GM19193 (cell line): Measurements from ENCODE around the gene CCDC61.
A peak's percentile ranks its signal among the peaks of the same experiment; 100 is the strongest.

Source experiments
- POLR2A ChIP-seq: IDR thresholded peaks from 4 replicates; pipeline ENCODE4 v1.6.1; 2011; ENCODE audit not compliant: insufficient read depth, insufficient read length; ENCODE audit errors: extremely low read depth

The CCDC61 gene, protein sequence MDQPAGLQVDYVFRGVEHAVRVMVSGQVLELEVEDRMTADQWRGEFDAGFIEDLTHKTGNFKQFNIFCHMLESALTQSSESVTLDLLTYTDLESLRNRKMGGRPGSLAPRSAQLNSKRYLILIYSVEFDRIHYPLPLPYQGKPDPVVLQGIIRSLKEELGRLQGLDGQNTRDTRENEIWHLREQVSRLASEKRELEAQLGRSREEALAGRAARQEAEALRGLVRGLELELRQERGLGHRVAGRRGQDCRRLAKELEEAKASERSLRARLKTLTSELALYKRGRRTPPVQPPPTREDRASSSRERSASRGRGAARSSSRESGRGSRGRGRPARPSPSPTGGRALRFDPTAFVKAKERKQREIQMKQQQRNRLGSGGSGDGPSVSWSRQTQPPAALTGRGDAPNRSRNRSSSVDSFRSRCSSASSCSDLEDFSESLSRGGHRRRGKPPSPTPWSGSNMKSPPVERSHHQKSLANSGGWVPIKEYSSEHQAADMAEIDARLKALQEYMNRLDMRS

DNA sequence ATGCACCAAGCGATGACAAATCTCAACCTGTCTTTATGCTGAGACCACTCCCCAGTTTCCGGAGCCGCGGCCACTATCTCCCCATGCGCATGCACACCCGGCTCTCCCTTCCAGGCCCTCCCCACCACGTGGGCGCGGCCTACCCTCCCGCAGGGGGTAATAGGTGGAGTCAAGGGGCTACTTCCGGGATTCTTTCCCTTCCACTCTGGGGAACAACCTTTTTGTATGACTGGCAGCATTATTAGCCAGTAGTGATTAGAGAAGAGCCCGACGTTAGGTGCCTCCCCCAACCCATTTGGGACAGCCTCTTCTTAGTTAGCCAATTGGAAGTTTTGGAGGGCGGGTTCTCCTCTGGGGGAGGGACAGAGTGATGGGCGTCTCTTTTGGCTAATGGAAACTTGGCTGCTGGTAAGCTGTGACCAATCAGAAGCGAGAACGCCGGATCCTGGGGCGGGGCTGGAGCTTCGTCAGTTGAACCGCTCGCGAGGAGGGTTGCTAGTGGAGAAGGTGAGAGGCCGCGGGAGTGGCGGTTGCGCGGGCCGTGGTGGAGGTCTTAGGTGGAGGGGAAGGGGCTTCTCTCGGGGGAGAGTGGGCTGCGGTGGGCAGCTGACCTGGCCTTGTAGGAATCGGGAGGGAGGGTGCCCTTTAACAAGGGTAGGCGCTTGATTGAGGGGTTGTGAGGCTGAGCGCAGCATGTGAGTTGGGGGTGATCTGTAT lies at the start of gene CCDC61:
CCDC61 (plus strand) TSS at position 470 of the 717 bp plus-strand sequence. CDS start 7,552 bp downstream, outside the sequence.
- peak; percentile 90 for TF ChIP-seq POLR2A

DNA sequence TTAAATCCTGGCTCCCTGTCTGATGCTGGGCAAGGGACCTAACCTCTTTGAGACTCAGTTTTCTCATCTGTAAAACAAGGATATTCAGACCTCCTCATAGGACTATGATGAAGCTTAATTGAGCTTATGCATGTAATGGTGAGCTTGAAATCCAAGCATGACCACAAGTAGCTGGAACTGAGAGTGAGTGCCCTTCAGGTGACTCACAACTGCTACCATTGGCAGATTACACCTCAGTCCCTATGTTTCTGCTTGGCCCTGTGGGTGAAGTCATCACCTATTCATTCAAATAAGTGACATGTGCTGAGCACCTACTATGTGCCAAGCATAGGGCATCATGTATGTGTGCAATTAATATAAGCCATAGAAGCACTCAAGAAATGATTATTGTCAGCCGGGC lies 47.3 kb upstream of the CCDC61 start:
- no peak for TF ChIP-seq POLR2A

DNA sequence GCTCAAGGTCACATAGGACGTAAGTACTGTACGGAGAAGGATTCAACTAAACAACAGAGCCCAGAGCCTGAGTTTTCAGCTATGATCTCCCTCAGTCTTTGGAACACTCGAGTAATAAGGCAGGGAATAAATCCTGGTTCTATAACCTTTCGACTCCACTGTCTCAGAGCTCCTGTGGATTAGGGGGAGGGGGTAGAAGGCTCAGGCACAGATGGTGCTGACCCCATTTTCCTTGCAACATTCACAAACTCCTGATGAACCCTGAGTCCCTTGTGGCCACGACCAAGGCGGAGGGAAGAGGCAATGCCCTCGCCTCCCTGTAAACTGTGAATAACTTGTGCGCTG lies 43.0 kb upstream of the CCDC61 start:
- no peak for TF ChIP-seq POLR2A

DNA sequence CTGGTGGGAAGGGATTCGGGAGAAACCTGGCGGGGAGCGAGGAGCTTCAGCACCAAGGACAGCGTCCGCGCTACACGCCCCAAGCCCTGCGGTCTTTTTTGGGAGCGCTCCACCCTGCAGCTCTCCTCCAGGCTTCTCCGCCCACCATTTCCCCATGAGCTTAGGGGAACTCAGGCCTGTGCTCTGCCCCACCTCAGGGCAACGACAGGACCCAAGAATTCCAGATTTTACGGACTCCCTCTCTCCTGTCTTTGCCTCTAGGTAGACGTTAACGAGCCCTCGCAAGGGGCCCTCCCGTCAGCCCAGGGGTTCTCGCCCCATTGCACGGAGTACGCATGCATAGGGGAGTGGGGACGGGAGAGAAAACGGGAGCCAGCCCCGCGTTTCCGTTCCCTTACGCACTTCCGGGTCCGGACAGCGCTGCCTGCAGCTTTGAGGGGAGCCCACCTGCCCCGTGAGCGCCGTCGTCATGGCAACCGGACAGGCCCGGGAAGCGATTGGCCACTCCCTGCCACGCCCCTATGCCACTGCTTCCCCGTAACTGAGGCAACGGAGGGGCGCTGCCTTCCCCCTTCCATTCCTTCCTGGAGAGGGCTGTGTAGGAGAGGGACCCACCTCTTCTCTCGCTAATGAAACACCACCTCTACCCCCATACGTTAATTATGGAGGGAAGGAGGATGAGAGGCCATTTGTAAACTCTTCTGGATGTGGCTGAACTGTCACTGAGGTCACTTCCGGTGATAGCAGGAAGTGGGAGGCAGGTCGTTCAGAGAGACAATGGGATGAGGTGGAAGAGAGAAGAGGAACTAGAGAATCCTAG lies 42.4 kb upstream of the CCDC61 start:
- TF ChIP-seq POLR2A: no peak

DNA sequence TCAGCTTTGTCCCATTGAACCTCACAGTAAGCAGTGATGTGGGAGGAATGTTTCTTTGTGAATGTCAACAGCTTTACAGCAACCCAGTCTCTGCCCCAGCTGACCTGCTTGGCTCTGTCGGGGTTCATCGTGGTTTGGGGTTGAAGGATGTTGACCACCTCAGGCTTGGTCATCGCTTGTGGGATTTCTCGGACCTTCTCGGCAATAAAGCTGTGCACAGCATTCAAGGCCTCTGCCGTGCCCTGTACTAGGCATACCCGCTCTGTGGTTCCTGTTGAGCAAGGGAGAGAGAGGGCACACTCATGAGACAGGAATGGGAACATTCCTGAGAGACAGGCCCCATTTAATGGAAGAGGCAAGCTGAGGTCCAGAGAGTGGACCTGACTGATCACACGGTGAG lies 41.6 kb upstream of the CCDC61 start:
- TF ChIP-seq POLR2A: no peak

DNA sequence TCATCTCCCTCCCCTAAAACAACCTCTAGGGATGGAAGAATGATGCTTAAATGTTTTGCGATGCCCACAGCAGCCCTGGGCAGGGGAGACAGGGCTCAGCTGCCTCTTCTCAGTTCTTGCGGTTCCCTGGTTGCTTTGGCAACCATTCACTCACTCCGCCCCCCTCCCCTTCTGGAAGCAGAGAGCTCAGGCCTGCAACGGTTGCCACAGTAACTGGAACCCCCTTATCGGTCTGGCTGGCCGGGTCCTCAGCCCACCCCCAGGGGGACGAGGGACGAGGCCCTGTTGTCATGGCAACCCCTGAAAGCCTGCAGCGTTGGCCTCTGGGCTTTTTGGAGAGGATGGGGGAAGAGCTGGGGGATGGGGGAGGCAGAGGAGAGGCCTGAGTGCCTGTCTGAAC lies 41.1 kb upstream of the CCDC61 start:
- no peak for TF ChIP-seq POLR2A

DNA sequence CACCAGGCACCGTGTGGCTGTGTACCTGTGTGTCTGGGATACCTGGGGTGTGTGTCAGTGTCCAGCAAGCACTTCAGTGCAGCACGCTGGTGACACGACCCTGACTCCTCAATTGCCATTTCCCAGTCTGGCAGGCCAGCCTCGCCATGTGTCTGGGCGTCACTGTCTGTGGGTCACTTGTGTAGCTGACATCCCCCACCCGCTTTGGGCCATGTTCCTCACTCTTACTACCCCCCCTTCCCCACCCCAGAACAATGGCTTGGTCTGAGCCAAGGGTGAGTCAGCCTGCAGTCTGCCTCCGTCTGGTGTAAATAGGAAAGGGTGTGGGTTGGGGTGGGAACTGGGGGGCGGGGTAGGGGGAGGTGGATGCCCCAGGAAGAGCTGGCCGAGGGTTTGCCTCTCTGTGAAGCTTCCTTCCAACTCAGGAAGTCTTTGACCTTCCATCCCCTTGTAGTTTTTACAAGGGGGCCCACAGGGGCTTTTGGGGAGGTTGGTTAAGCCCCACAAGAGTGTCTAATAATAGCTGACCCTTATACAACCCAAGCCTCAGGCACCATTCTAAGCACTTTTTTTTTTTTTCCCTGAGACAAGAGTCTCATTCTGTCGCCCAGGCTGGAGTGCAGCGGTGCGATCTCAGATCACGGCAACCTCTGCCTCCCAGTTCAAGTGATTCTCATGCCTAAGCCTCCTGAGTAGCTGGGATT lies 39.2 kb upstream of the CCDC61 start:
- TF ChIP-seq POLR2A: no peak

DNA sequence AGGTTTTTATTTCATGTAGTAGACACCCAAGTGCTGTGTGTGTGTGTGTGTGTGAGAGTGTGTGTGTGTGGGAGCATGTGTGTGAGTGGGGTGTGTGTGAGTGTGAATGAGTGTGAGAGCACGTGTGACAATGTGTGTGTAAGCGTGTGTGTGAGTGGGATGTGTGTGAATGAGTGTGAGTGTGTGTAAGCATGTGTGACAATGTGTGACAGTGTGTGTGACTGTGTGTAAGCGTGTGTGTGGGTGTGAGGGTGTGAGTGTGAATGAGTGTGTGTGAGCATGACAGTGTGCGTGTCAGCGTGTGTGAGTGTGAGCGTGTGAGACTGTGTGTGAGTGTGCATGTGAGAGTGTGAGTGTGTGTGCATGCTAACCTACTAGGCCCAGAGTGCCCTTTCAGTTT lies 36.9 kb upstream of the CCDC61 start:
- TF ChIP-seq POLR2A: no peak

DNA sequence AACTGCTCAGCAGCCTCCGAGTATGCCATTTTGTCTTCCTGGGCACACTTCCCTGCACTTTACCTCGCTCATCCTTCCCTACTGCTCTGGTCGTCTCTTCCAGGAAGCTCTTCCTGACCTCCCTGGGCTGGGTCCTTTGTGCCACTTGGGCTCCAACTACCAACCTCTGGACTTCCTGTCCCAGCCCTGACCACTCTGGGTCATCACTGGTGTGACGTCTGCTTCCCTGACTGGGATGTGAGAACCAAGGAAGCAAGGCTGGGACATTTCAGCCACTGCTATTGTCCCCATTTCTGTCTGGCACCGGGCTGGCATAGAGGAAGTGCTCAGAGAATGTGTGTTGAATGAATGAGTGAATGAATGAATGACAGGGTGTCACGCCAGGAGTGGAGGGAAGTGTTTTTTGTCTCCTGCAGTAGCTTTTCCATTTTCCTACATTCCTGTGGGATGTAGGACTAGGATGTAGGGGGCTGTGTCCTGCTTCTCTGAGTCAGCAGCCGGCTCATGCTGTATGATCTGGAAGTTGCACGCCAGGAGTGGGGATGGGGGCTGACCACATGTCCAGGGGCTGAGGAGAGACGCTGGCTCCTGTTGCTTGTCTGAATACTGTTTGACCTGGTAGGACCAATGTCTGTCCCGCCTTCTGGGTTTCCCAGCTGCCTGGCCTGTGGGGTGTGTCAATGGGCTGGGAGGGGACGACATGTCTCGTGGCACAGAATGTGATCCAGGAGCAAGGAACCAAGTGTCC lies 36.3 kb upstream of the CCDC61 start:
- no peak for TF ChIP-seq POLR2A

DNA sequence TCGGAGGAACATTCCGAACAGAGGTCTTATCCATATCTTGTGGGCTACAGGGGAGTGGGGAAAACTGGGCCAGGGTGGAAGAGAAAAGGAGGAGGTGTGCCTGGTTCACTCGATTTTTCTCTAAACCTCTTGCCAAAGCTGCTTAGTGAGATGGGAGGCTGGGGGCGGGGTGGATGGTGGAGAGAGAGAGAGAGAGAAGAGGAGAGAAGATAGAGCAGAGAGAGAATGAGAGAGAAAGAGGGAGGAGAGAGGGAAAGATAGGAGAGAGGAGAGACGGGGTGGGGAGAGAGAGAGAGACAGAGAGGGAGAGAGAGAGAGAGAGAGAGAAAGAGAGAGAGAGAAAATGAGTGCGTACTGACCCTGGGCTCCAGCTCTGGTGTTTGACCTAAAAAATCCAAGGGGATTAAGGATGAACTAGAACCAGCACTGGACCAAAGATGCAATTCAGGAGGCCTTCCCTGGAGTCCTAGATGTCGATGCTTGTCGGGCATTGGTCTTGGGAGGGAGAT lies 35.7 kb upstream of the CCDC61 start:
- no peak for TF ChIP-seq POLR2A

DNA sequence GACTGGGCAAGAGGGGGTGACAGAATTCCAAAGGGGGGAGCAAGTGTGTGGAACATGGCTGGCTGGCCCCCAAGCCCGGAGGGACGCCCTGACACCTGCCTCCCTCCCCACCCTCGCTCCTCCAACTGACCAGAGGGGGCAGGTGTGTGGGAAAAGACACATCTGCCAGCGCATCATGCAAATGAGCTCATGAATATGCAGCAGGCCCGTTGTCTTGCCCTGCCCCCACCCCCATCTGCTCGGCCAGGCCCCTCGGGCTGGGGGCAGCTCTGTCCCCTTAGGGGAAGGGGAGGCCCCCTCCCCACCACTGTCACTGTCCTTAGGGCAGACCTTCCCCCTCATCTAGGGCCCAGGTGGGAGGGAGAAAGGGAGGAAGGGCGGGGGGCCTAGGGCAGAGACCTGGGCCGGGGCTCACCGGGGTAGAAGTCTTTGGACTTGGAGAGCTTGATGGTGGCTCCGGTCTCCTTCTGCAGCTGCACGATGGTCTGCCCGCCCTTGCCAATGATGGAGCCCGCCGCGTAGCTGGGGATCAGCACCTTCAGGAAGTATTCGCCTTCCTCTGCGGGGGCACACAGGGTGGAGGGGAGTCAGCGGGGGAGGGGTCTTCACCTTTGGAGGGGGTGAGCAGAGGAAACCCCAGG lies 34.6 kb upstream of the CCDC61 start:
- TF ChIP-seq POLR2A: no peak

DNA sequence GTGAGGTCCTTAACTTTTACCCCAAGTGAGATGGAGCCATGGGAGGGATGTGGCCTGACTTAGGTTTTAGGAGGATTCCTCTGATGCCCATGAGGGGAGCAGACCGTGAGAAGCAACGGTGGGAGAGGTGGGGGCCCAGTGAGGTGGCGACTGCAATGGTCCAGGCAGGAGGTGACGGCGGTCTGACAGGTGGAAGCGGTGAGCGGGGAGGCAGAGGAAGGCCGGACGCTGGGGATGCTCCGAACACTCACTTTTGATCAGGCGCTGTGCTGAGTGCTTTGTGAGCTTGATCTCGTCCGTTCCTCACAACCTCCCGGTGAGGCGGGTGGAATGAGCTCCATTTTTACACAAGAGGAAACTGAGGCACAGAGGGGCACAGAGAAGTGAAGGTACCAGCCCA lies 33.2 kb upstream of the CCDC61 start:
- no peak for TF ChIP-seq POLR2A

DNA sequence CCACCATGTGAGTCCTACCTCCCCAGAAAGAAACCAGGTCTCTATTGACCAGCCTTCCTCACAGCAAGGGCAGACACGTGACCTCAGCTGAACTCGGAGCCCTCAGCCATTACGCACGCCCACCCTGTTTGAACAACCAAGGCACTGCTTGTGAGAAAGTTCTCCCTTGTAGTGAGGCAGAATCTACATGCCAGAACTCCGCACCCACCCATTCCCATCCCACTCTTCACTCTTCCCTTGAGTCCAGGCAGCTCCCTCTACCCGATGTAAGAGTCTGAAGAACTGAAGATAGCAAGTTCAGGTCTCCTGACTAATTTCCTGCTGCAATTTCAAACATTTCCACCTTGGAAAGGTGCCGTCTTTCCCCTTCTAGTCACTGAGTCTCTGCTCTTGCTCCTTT lies 28.0 kb upstream of the CCDC61 start:
- no peak for TF ChIP-seq POLR2A
